ENCODE data around the gene SLC27A5.

SLC27A5 gene

GRCh38 chr19:58556622-58557220 is 44.9 kb upstream of the SLC27A5 start:
- peak overlapping the region; percentile 74 to 90 for H3K4me3 ChIP-seq (ENCODE audit: low read depth in 1 of 2, low read length in 2 of 2)
- peaks cover 14 to 22% of the 10 kb centered on the region in 2 donors for H3K36me3 ChIP-seq (ENCODE audit: control insufficient read depth in 1 of 2, insufficient read depth in 2 of 2, low read length in 2 of 2)
- H3K4me1 ChIP-seq (ENCODE audit: control insufficient read depth in 1 of 2, insufficient read depth in 2 of 2, low read length in 2 of 2): peaks cover 42 to 50% of the 10 kb centered on the region in 2 donors
- no peaks in the 10 kb centered on the region for H3K9me3 ChIP-seq (ENCODE audit: control insufficient read depth in 1 of 2, low read length in 2 of 2)
- H3K27me3 ChIP-seq (ENCODE audit: control insufficient read depth in 1 of 2, insufficient read depth in 2 of 2, low read length in 2 of 2): no peaks in the 10 kb centered on the region
- H3K27ac ChIP-seq (ENCODE audit: low read depth, low read length): no peak overlapping the region
- H3K9ac ChIP-seq (ENCODE audit: low read depth in 1 of 2, low read length in 2 of 2): peak overlapping the region; percentile 52 to 97

GRCh38 chr19:58555920-58556621 is 44.3 kb upstream of the SLC27A5 start:
- H3K27ac ChIP-seq (ENCODE audit: low read depth, low read length): no peak overlapping the region
- H3K4me3 ChIP-seq (ENCODE audit: low read depth in 1 of 2, low read length in 2 of 2): peak overlapping the region in 1 of 2 donors; percentile 74

GRCh38 chr19:58555369-58555885 is 43.6 kb upstream of the SLC27A5 start:
- no peaks in the 10 kb centered on the region for H3K9me3 ChIP-seq (ENCODE audit: control insufficient read depth in 1 of 2, low read length in 2 of 2)
- H3K36me3 ChIP-seq (ENCODE audit: control insufficient read depth in 1 of 2, insufficient read depth in 2 of 2, low read length in 2 of 2): peaks cover 26 to 35% of the 10 kb centered on the region in 2 donors
- H3K4me1 ChIP-seq (ENCODE audit: control insufficient read depth in 1 of 2, insufficient read depth in 2 of 2, low read length in 2 of 2): peaks cover 40 to 46% of the 10 kb centered on the region in 2 donors
- peak overlapping the region; percentile 91 to 100 for H3K4me3 ChIP-seq (ENCODE audit: low read depth in 1 of 2, low read length in 2 of 2)
- H3K9ac ChIP-seq (ENCODE audit: low read depth in 1 of 2, low read length in 2 of 2): peak overlapping the region; percentile 97 to 99
- peak overlapping the region; percentile 97 for H3K27ac ChIP-seq (ENCODE audit: low read depth, low read length)
- no peaks in the 10 kb centered on the region for H3K27me3 ChIP-seq (ENCODE audit: control insufficient read depth in 1 of 2, insufficient read depth in 2 of 2, low read length in 2 of 2)

More at GRCh38 chr19:58555920-58556621, 44.3 kb upstream of the SLC27A5 start:
- H3K9ac ChIP-seq (ENCODE audit: low read depth in 1 of 2, low read length in 2 of 2): peak overlapping the region; percentile 51 to 97
- peaks cover 40 to 46% of the 10 kb centered on the region in 2 donors for H3K4me1 ChIP-seq (ENCODE audit: control insufficient read depth in 1 of 2, insufficient read depth in 2 of 2, low read length in 2 of 2)
- H3K9me3 ChIP-seq (ENCODE audit: control insufficient read depth in 1 of 2, low read length in 2 of 2): no peaks in the 10 kb centered on the region
- H3K27me3 ChIP-seq (ENCODE audit: control insufficient read depth in 1 of 2, insufficient read depth in 2 of 2, low read length in 2 of 2): no peaks in the 10 kb centered on the region
- H3K36me3 ChIP-seq (ENCODE audit: control insufficient read depth in 1 of 2, insufficient read depth in 2 of 2, low read length in 2 of 2): peaks cover 19 to 28% of the 10 kb centered on the region in 2 donors

- Histone ChIP-seq H3K27me3 (ENCODE audit: control insufficient read depth in 1 of 2, insufficient read depth in 2 of 2, low read length in 2 of 2) (no peaks in the 10 kb centered on the region), H3K4me1 (ENCODE audit: control insufficient read depth in 1 of 2, insufficient read depth in 2 of 2, low read length in 2 of 2) (peaks cover 36 to 41% of the 10 kb centered on the region in 2 donors), H3K9me3 (ENCODE audit: control insufficient read depth in 1 of 2, low read length in 2 of 2) (no peaks in the 10 kb centered on the region), H3K36me3 (ENCODE audit: control insufficient read depth in 1 of 2, insufficient read depth in 2 of 2, low read length in 2 of 2) (peaks cover 33 to 42% of the 10 kb centered on the region in 2 donors), H3K27ac (ENCODE audit: low read depth, low read length) (peak within 1 kb of the TSS; percentile 97), H3K9ac (ENCODE audit: low read depth in 1 of 2, low read length in 2 of 2) (peak within 1 kb of the TSS; percentile 97 to 99), H3K4me3 (ENCODE audit: low read depth in 1 of 2, low read length in 2 of 2) (peak within 1 kb of the TSS; percentile 91 to 100)
Observed at GRCh38 chr19:58554494-58555368, 42.9 kb upstream of the SLC27A5 start, which contains the start of gene CHMP2A. Gene CHMP2A, minus strand, starts transcription at chr19:58555105. Its CDS starts 893 bp downstream, at chr19:58554212.

- H3K4me3 ChIP-seq (ENCODE audit: low read depth in 1 of 2, low read length in 2 of 2): peak overlapping the region; percentile 91 to 100
- H3K9me3 ChIP-seq (ENCODE audit: control insufficient read depth in 1 of 2, low read length in 2 of 2): no peaks in the 10 kb centered on the region
- peak overlapping the region; percentile 97 to 99 for H3K9ac ChIP-seq (ENCODE audit: low read depth in 1 of 2, low read length in 2 of 2)
- H3K27me3 ChIP-seq (ENCODE audit: control insufficient read depth in 1 of 2, insufficient read depth in 2 of 2, low read length in 2 of 2): no peaks in the 10 kb centered on the region
- peaks cover 34 to 36% of the 10 kb centered on the region in 2 donors for H3K4me1 ChIP-seq (ENCODE audit: control insufficient read depth in 1 of 2, insufficient read depth in 2 of 2, low read length in 2 of 2)
- H3K36me3 ChIP-seq (ENCODE audit: control insufficient read depth in 1 of 2, insufficient read depth in 2 of 2, low read length in 2 of 2): peaks cover 41 to 50% of the 10 kb centered on the region in 2 donors
- peak overlapping the region; percentile 97 for H3K27ac ChIP-seq (ENCODE audit: low read depth, low read length)
Observed at GRCh38 chr19:58553799-58554493, 42.2 kb upstream of the SLC27A5 start.

GRCh38 chr19:58552655-58553054 is 40.9 kb upstream of the SLC27A5 start:
- H3K27ac ChIP-seq (ENCODE audit: low read depth, low read length): no peak overlapping the region
- H3K36me3 ChIP-seq (ENCODE audit: control insufficient read depth in 1 of 2, insufficient read depth in 2 of 2, low read length in 2 of 2): peaks cover 54 to 62% of the 10 kb centered on the region in 2 donors
- H3K9ac ChIP-seq (ENCODE audit: low read depth in 1 of 2, low read length in 2 of 2): no peak overlapping the region
- no peak overlapping the region for H3K4me3 ChIP-seq (ENCODE audit: low read depth in 1 of 2, low read length in 2 of 2)
- H3K27me3 ChIP-seq (ENCODE audit: control insufficient read depth in 1 of 2, insufficient read depth in 2 of 2, low read length in 2 of 2): no peaks in the 10 kb centered on the region
- no peaks in the 10 kb centered on the region for H3K9me3 ChIP-seq (ENCODE audit: control insufficient read depth in 1 of 2, low read length in 2 of 2)
- peaks cover 32 to 35% of the 10 kb centered on the region in 2 donors for H3K4me1 ChIP-seq (ENCODE audit: control insufficient read depth in 1 of 2, insufficient read depth in 2 of 2, low read length in 2 of 2)

GRCh38 chr19:58551577-58552471 is 40.0 kb upstream of the SLC27A5 start:
- H3K36me3 ChIP-seq (ENCODE audit: control insufficient read depth in 1 of 2, insufficient read depth in 2 of 2, low read length in 2 of 2): peaks cover 55 to 67% of the 10 kb centered on the region in 2 donors
- no peak overlapping the region for H3K4me3 ChIP-seq (ENCODE audit: low read depth in 1 of 2, low read length in 2 of 2)
- no peak overlapping the region for H3K27ac ChIP-seq (ENCODE audit: low read depth, low read length)
- no peaks in the 10 kb centered on the region for H3K27me3 ChIP-seq (ENCODE audit: control insufficient read depth in 1 of 2, insufficient read depth in 2 of 2, low read length in 2 of 2)
- H3K4me1 ChIP-seq (ENCODE audit: control insufficient read depth in 1 of 2, insufficient read depth in 2 of 2, low read length in 2 of 2): peaks cover 27 to 31% of the 10 kb centered on the region in 2 donors
- no peaks in the 10 kb centered on the region for H3K9me3 ChIP-seq (ENCODE audit: control insufficient read depth in 1 of 2, low read length in 2 of 2)
- no peak overlapping the region for H3K9ac ChIP-seq (ENCODE audit: low read depth in 1 of 2, low read length in 2 of 2)

GRCh38 chr19:58551123-58551497 is 39.3 kb upstream of the SLC27A5 start:
- Histone ChIP-seq H3K4me1 (ENCODE audit: control insufficient read depth in 1 of 2, insufficient read depth in 2 of 2, low read length in 2 of 2) (peaks cover 27 to 31% of the 10 kb centered on the region in 2 donors), H3K9ac (ENCODE audit: low read depth in 1 of 2, low read length in 2 of 2) (no peak overlapping the region), H3K4me3 (ENCODE audit: low read depth in 1 of 2, low read length in 2 of 2) (no peak overlapping the region), H3K27ac (ENCODE audit: low read depth, low read length) (no peak overlapping the region), H3K27me3 (ENCODE audit: control insufficient read depth in 1 of 2, insufficient read depth in 2 of 2, low read length in 2 of 2) (no peaks in the 10 kb centered on the region), H3K9me3 (ENCODE audit: control insufficient read depth in 1 of 2, low read length in 2 of 2) (no peaks in the 10 kb centered on the region), H3K36me3 (ENCODE audit: control insufficient read depth in 1 of 2, insufficient read depth in 2 of 2, low read length in 2 of 2) (peaks cover 48 to 60% of the 10 kb centered on the region in 2 donors)
